ENCODE measurements around the gene AFMID. TPM values are rescaled to one million over a fixed set of nuclear protein-coding genes. Genes with fewer than 3 reads are reported as not detected.

The AFMID gene
- total RNA-seq, 2 experiments from 2014 or later, result 0.42 to 0.60 TPM

- H3K4me3 ChIP-seq (ENCODE audit: low read length), result no peak overlapping the region
- H3K4me3 Mint-ChIP-seq, result no peak overlapping the region
- intact Hi-C loops (cut with DNase I, micrococcal nuclease), result no loop called here
- ChIA-PET POLR2A (interaction anchor here (0.5 to 2.7 kb wide), 2 partner anchors 9 to 12 kb away, joined by 4 to 8 read pairs; partner anchors contain the start of gene C17orf99), CTCF (no interaction called here)
- no peak overlapping the region for H3K27ac Mint-ChIP-seq
- peaks cover 4% of the 10 kb centered on the region for H3K4me1 Mint-ChIP-seq (ENCODE audit: low read depth)
- peaks cover 4% of the 10 kb centered on the region for H3K4me1 ChIP-seq (ENCODE audit: insufficient read depth, low read length)
- ATAC-seq (ENCODE audit: poor library complexity) (peak; percentile 57), DNase-seq (peak in 2 of 14 experiments; percentile 51 to 56)
- no peaks in the 10 kb centered on the region for H3K27me3 Mint-ChIP-seq
- H3K27ac ChIP-seq (ENCODE audit: low read depth in 1 of 2, low read length in 2 of 2), result no peak overlapping the region
- TF ChIP-seq, protein P1, sequence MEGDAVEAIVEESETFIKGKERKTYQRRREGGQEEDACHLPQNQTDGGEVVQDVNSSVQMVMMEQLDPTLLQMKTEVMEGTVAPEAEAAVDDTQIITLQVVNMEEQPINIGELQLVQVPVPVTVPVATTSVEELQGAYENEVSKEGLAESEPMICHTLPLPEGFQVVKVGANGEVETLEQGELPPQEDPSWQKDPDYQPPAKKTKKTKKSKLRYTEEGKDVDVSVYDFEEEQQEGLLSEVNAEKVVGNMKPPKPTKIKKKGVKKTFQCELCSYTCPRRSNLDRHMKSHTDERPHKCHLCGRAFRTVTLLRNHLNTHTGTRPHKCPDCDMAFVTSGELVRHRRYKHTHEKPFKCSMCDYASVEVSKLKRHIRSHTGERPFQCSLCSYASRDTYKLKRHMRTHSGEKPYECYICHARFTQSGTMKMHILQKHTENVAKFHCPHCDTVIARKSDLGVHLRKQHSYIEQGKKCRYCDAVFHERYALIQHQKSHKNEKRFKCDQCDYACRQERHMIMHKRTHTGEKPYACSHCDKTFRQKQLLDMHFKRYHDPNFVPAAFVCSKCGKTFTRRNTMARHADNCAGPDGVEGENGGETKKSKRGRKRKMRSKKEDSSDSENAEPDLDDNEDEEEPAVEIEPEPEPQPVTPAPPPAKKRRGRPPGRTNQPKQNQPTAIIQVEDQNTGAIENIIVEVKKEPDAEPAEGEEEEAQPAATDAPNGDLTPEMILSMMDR (IDR thresholded peaks at IDR 0.05), result no peak
- H3K9me3 ChIP-seq (ENCODE audit: control insufficient read depth in 1 of 2, insufficient read depth in 1 of 2, low read length in 2 of 2), result no peaks in the 10 kb centered on the region
- H3K36me3 ChIP-seq (ENCODE audit: insufficient read depth, low read length), result no peaks in the 10 kb centered on the region
- H3K9me3 Mint-ChIP-seq, result no peaks in the 10 kb centered on the region
- H3K36me3 Mint-ChIP-seq (ENCODE audit: low read depth), result no peaks in the 10 kb centered on the region
- no peaks in the 10 kb centered on the region for H3K27me3 ChIP-seq (ENCODE audit: control insufficient read depth in 1 of 2, insufficient read depth in 2 of 2, low read length in 2 of 2)
Observed at GRCh38 chr17:78154903-78155811, 32.0 kb upstream of the AFMID start.

- CTCF ChIA-PET, result no interaction called here
- POLR2A ChIA-PET, result interaction anchor here (0.7 to 1.2 kb wide), 2 partner anchors 13 to 17 kb away, joined by 3 read pairs; no protein-coding TSS in a partner anchor
- ATAC-seq (ENCODE audit: poor library complexity) (no peak), DNase-seq (no peak)
- Histone ChIP-seq H3K27ac (ENCODE audit: low read depth in 1 of 2, low read length in 2 of 2) (no peak overlapping the region), H3K9me3 (ENCODE audit: control insufficient read depth in 1 of 2, insufficient read depth in 1 of 2, low read length in 2 of 2) (no peaks in the 10 kb centered on the region), H3K36me3 (ENCODE audit: insufficient read depth, low read length) (no peaks in the 10 kb centered on the region), H3K4me3 (ENCODE audit: low read length) (no peak overlapping the region), H3K4me1 (ENCODE audit: insufficient read depth, low read length) (peaks cover 4% of the 10 kb centered on the region), H3K27me3 (ENCODE audit: control insufficient read depth in 1 of 2, insufficient read depth in 2 of 2, low read length in 2 of 2) (no peaks in the 10 kb centered on the region)
- Mint-ChIP-seq H3K27ac (no peak overlapping the region), H3K27me3 (no peaks in the 10 kb centered on the region), H3K9me3 (no peaks in the 10 kb centered on the region), H3K36me3 (ENCODE audit: low read depth) (no peaks in the 10 kb centered on the region), H3K4me1 (ENCODE audit: low read depth) (peaks cover 4% of the 10 kb centered on the region), H3K4me3 (no peak overlapping the region)
- intact Hi-C loops (cut with DNase I, micrococcal nuclease), result no loop called here
- TF ChIP-seq, protein P1 (IDR thresholded peaks at IDR 0.05), result no peak
Observed at GRCh38 chr17:78159575-78160158, 27.5 kb upstream of the AFMID start.

GRCh38 chr17:78163881-78164747 is 23.0 kb upstream of the AFMID start:
- no peak overlapping the region for H3K27ac Mint-ChIP-seq

More at GRCh38 chr17:78163881-78164747, 23.0 kb upstream of the AFMID start:
- no peaks in the 10 kb centered on the region for H3K27me3 ChIP-seq (ENCODE audit: control insufficient read depth in 1 of 2, insufficient read depth in 2 of 2, low read length in 2 of 2)
- H3K27me3 Mint-ChIP-seq, result no peaks in the 10 kb centered on the region
- no peaks in the 10 kb centered on the region for H3K9me3 Mint-ChIP-seq
- ATAC-seq (ENCODE audit: poor library complexity) (no peak), DNase-seq (no peak)
- H3K27ac ChIP-seq (ENCODE audit: low read depth in 1 of 2, low read length in 2 of 2), result no peak overlapping the region
- ChIA-PET CTCF (interaction anchor here (1.4 kb wide), 1 partner anchor 12 kb away, joined by 5 read pairs; no protein-coding TSS in a partner anchor), POLR2A (interaction anchor here (0.9 kb wide), 1 partner anchor 17 kb away, joined by 3 read pairs; no protein-coding TSS in a partner anchor)
- intact Hi-C loops (cut with DNase I, micrococcal nuclease), result no loop called here
- TF ChIP-seq, protein P1 (IDR thresholded peaks at IDR 0.05), result no peak
- no peak overlapping the region for H3K4me3 ChIP-seq (ENCODE audit: low read length)
- no peaks in the 10 kb centered on the region for H3K36me3 Mint-ChIP-seq (ENCODE audit: low read depth)
- H3K4me3 Mint-ChIP-seq, result no peak overlapping the region
- H3K36me3 ChIP-seq (ENCODE audit: insufficient read depth, low read length), result no peaks in the 10 kb centered on the region
- peaks cover 10% of the 10 kb centered on the region for H3K4me1 ChIP-seq (ENCODE audit: insufficient read depth, low read length)
- H3K9me3 ChIP-seq (ENCODE audit: control insufficient read depth in 1 of 2, insufficient read depth in 1 of 2, low read length in 2 of 2), result no peaks in the 10 kb centered on the region
- H3K4me1 Mint-ChIP-seq (ENCODE audit: low read depth), result peaks cover 4% of the 10 kb centered on the region

Data from CD4-positive, alpha-beta T cell (primary cell).